B cell (primary cell): Measurements from ENCODE around the gene THAP4.

Source experiments
- EZH2 ChIP-seq: IDR thresholded peaks from 2 replicates; pipeline ENCODE4 v1.6.1; 2012; ENCODE audit warnings: borderline replicate concordance, low read depth, mild to moderate bottlenecking, moderate library complexity, low read length; ENCODE audit not compliant: insufficient read depth, poor library complexity, severe bottlenecking
- TF ChIP-seq, protein P1 (sequence below): fragments of 200-600 bp; IDR thresholded peaks from one replicate; pipeline ENCODE4 v1.8.0; 2022; ENCODE audit warnings: antibody characterized with exemption, mild to moderate bottlenecking

DNA sequence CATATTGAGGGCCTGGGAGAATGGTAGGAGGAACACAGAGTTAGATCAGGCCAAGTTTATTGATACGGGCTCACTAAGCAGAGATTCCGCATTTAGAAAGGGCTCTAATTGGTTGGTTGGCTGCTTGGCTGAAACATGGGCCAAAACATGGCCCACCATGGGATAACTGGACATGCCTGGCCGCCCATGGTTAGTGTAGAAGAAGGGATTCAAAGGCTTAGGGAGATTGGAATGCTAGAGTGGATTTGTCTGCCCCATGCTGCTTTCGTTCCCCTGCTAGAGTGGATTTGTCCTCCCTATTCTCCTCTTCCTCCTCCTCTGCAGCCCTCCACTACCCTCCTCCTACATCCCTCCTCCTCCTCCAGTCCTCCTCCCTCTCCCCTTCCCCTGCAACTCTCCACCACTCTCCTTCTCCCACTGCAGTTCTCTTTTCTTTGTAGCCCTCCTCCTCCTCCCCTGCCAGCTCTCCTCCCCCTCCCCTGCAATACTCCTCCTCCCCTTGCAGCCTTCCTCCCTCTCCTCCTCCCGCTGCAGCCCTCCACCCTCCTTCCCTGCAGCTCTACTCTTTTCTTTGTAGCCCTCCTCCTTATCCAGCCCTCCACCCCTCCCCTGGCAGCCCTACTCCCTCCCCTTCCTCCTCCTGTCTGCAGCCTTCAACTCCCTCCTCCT, 61.2 kb downstream of the THAP4 start:
- TF ChIP-seq, protein P1, sequence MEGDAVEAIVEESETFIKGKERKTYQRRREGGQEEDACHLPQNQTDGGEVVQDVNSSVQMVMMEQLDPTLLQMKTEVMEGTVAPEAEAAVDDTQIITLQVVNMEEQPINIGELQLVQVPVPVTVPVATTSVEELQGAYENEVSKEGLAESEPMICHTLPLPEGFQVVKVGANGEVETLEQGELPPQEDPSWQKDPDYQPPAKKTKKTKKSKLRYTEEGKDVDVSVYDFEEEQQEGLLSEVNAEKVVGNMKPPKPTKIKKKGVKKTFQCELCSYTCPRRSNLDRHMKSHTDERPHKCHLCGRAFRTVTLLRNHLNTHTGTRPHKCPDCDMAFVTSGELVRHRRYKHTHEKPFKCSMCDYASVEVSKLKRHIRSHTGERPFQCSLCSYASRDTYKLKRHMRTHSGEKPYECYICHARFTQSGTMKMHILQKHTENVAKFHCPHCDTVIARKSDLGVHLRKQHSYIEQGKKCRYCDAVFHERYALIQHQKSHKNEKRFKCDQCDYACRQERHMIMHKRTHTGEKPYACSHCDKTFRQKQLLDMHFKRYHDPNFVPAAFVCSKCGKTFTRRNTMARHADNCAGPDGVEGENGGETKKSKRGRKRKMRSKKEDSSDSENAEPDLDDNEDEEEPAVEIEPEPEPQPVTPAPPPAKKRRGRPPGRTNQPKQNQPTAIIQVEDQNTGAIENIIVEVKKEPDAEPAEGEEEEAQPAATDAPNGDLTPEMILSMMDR, result no peak
- TF ChIP-seq EZH2, result no peak
